A549 (cell line): ENCODE measurements around the gene OCA2. TPM values are rescaled to one million over a fixed set of nuclear protein-coding genes. Genes with fewer than 3 reads are reported as not detected.

Source experiments
- ATAC-seq, 2 experiments: fragments of 200-7000 bp in 1 of 2; fragments of >200 bp in 1 of 2; cut with Nextera tagmentation in 1 of 2; cut with Tn5 transposase in 1 of 2; 3 replicates each; pipeline versions ENCODE4 v1.8.0 to v1.9.1; 2018 to 2020; ENCODE audit warnings: mild to moderate bottlenecking in 1 of 2, moderate library complexity in 1 of 2
- CTCF ChIA-PET: fragments of 300-600 bp; sonication (Branson Sonifier 250); formaldehyde crosslinking; extraction: SDS; loops from one replicate; lab custom pipeline; 2021; ENCODE audit warnings: antibody characterized with exemption, inconsistent platforms; lab: Yijun Ruan, JAX
- POLR2A ChIA-PET: fragments of 350-600 bp; formaldehyde crosslinking; extraction: SDS; loops from one replicate; lab custom pipeline; 2021; ENCODE audit warnings: antibody characterized with exemption, inconsistent platforms; lab: Yijun Ruan, JAX
- DNase-seq, 2 experiments: peaks; one replicate each; pipeline versions ENCODE4 v3.0.0 to v3.0.0-alpha.2; 2011 to 2016; ENCODE audit warnings: low read depth in 1 of 2, low spot score in 1 of 2
- FAIRE-seq: peaks from 2 replicates; lab custom pipeline; 2011; peaks lifted over from hg19 to GRCh38; lab: Jason Lieb, UNC
- H3K27ac ChIP-seq, 2 experiments: fragments of >200 bp; sonication (Bioruptor Twin); formaldehyde crosslinking; 3 replicates each; pipeline ENCODE4 v1.5.1; 2016 to 2017
- H3K4me1 ChIP-seq: fragments of >200 bp; sonication (Bioruptor Twin); formaldehyde crosslinking; 3 replicates; pipeline ENCODE4 v1.6.1; 2016
- H3K4me2 ChIP-seq: fragments of >200 bp; sonication (Bioruptor Twin); formaldehyde crosslinking; 3 replicates; pipeline ENCODE4 v1.6.1; 2016
- H3K4me3 ChIP-seq: fragments of >200 bp; sonication (Bioruptor Twin); formaldehyde crosslinking; 3 replicates; pipeline ENCODE4 v1.5.1; 2016
- H3K9me3 ChIP-seq: fragments of >200 bp; sonication (Bioruptor Twin); formaldehyde crosslinking; 3 replicates; pipeline ENCODE4 v1.6.1; 2016
- ATOH8 ChIP-seq: fragments of 250-450 bp; sonication (Bioruptor Pico); IDR thresholded peaks from 2 replicates; pipeline ENCODE4 v1.5.0; 2020; ENCODE audit warnings: low read depth, mild to moderate bottlenecking, moderate library complexity
- CBX2 ChIP-seq: fragments of 200-600 bp; sonication (generic); IDR thresholded peaks from 2 replicates; pipeline ENCODE4 v1.6.1; 2016; ENCODE audit warnings: low read depth, mild to moderate bottlenecking, borderline replicate concordance
- CBX8 ChIP-seq: fragments of 200-600 bp; sonication (generic); IDR thresholded peaks from 2 replicates; pipeline ENCODE4 v1.6.1; 2016
- CHD4 ChIP-seq: fragments of 200-600 bp; sonication (generic); IDR thresholded peaks from 2 replicates; pipeline ENCODE4 v1.6.1; 2016; ENCODE audit warnings: antibody characterized with exemption, mild to moderate bottlenecking, borderline replicate concordance
- EHMT2 ChIP-seq: fragments of 200-600 bp; sonication (generic); IDR thresholded peaks from 2 replicates; pipeline ENCODE4 v1.6.1; 2016; ENCODE audit warnings: antibody characterized with exemption, low read depth, mild to moderate bottlenecking, moderate library complexity
- ELK1 ChIP-seq: fragments of 150-350 bp; IDR thresholded peaks from 2 replicates; pipeline ENCODE4 v1.6.1; 2014; ENCODE audit warnings: low read depth, mild to moderate bottlenecking, low read length
- ESRRA ChIP-seq: fragments of 150-350 bp; IDR thresholded peaks from 2 replicates; pipeline ENCODE4 v1.6.1; 2014; ENCODE audit warnings: mild to moderate bottlenecking, low read length, borderline replicate concordance
- FOSL2 ChIP-seq, 2 experiments: fragments of 450-650 bp in 1 of 2; fragments of >200 bp in 1 of 2; sonication (Bioruptor Twin) in 1 of 2; formaldehyde crosslinking; IDR thresholded peaks; 2 replicates each; pipeline versions ENCODE4 v1.5.0 to v1.6.1; 2016 to 2020; ENCODE audit warnings: mild to moderate bottlenecking in 1 of 2, moderate library complexity in 1 of 2
- FOXS1 ChIP-seq: fragments of 250-450 bp; sonication (Bioruptor Pico); IDR thresholded peaks from 2 replicates; pipeline ENCODE4 v1.5.0; 2020; ENCODE audit warnings: mild to moderate bottlenecking, moderate library complexity
- HDAC2 ChIP-seq: fragments of 200-600 bp; sonication (generic); IDR thresholded peaks from 2 replicates; pipeline ENCODE4 v1.6.1; 2016
- HEYL ChIP-seq: fragments of 250-450 bp; sonication (Bioruptor Pico); IDR thresholded peaks from 2 replicates; pipeline ENCODE4 v1.8.0; 2021; ENCODE audit warnings: mild to moderate bottlenecking, moderate library complexity
- HMGXB4 ChIP-seq: fragments of 250-450 bp; sonication (Bioruptor Pico); IDR thresholded peaks from 2 replicates; pipeline ENCODE4 v1.5.0; 2021; ENCODE audit warnings: mild to moderate bottlenecking, moderate library complexity, borderline replicate concordance
- HOXA7 ChIP-seq: fragments of 250-450 bp; sonication (Bioruptor Pico); IDR thresholded peaks from 2 replicates; pipeline ENCODE4 v1.5.0; 2020; ENCODE audit warnings: mild to moderate bottlenecking, moderate library complexity
- HOXB13 ChIP-seq: fragments of 250-450 bp; sonication (Bioruptor Pico); IDR thresholded peaks from 2 replicates; pipeline ENCODE4 v1.5.0; 2020; ENCODE audit warnings: low read depth, mild to moderate bottlenecking, moderate library complexity
- JUNB ChIP-seq: fragments of >200 bp; sonication (Bioruptor Twin); formaldehyde crosslinking; IDR thresholded peaks from 2 replicates; pipeline ENCODE4 v1.6.1; 2016
- MAFK ChIP-seq: fragments of 450-650 bp; IDR thresholded peaks from 2 replicates; pipeline ENCODE4 v1.6.1; 2014; ENCODE audit not compliant: partially characterized antibody
- MAZ ChIP-seq: fragments of 150-350 bp; IDR thresholded peaks from 2 replicates; pipeline ENCODE4 v1.6.1; 2014; ENCODE audit warnings: antibody characterized with exemption, low read depth, low read length, borderline replicate concordance
- MYC ChIP-seq: IDR thresholded peaks from 2 replicates; pipeline ENCODE4 v1.6.1; 2012; ENCODE audit warnings: mild to moderate bottlenecking, inconsistent platforms, low read length, improper control_type of control experiment, borderline replicate concordance
- NFE2L2 ChIP-seq: fragments of 150-350 bp; conservative IDR thresholded peaks from 2 replicates; pipeline ENCODE4 v1.6.1; 2014; ENCODE audit warnings: low read length
- NR3C1 ChIP-seq: fragments of >200 bp; sonication (Bioruptor Twin); formaldehyde crosslinking; IDR thresholded peaks from 3 replicates; pipeline ENCODE4 v1.6.1; 2017
- RARB ChIP-seq: fragments of 250-450 bp; sonication (Bioruptor Pico); IDR thresholded peaks from 2 replicates; pipeline ENCODE4 v1.8.0; 2021; ENCODE audit warnings: mild to moderate bottlenecking, moderate library complexity
- RCOR1 ChIP-seq: fragments of 150-350 bp; IDR thresholded peaks from 2 replicates; pipeline ENCODE4 v1.6.1; 2014; ENCODE audit warnings: antibody characterized with exemption, low read length, low read depth
- RFX5 ChIP-seq: fragments of 450-650 bp; IDR thresholded peaks from 2 replicates; pipeline ENCODE4 v1.7.1; 2014; ENCODE audit warnings: antibody characterized with exemption, mild to moderate bottlenecking, moderate library complexity
- RNF2 ChIP-seq: fragments of 200-600 bp; sonication (generic); IDR thresholded peaks from 2 replicates; pipeline ENCODE4 v1.6.1; 2016; ENCODE audit warnings: low read depth, mild to moderate bottlenecking, antibody characterized with exemption, moderate library complexity, borderline replicate concordance
- SMC3 ChIP-seq: fragments of >200 bp; sonication (Bioruptor Twin); formaldehyde crosslinking; IDR thresholded peaks from 3 replicates; pipeline ENCODE4 v1.6.1; 2018; ENCODE audit warnings: inconsistent platforms
- SREBF2 ChIP-seq: fragments of 450-650 bp; IDR thresholded peaks from 2 replicates; pipeline ENCODE4 v1.6.1; 2014; ENCODE audit warnings: mild to moderate bottlenecking, moderate library complexity
- ZC3H11A ChIP-seq: fragments of 450-650 bp; IDR thresholded peaks from 2 replicates; pipeline ENCODE4 v1.6.1; 2014; ENCODE audit warnings: antibody characterized with exemption, mild to moderate bottlenecking
- WGBS: methylation state at CpG from one replicate; pipeline ENCODE4 v1.1.6; 2017; ENCODE audit errors: missing lambda C conversion rate; 5-methylcytosine and 5-hydroxymethylcytosine counted together
- polyA plus RNA-seq, 4 experiments: library from polyadenylated mRNA; depleted of rRNA in 3 of 4; stranded (reverse); fragments of >200 nt; fragmentation: RNase III in 1 of 4; extraction: RNeasy Plus Mini Kit Qiagen cat#74134 plus additional on column Dnase treatment in 1 of 4; gene quantifications; 2 replicates in 3 of 4; 3 replicates in 1 of 4; pipeline ENCODE4 v1.2.3, GENCODE V29; 2011 to 2017
- TF ChIP-seq, protein P1 (sequence below): fragments of >200 bp; sonication (Bioruptor Twin); formaldehyde crosslinking; IDR thresholded peaks from 2 replicates; pipeline ENCODE4 v1.6.1; 2016
- TF ChIP-seq, protein P2 (sequence below): fragments of >200 bp; sonication (Bioruptor Twin); formaldehyde crosslinking; IDR thresholded peaks from 3 replicates; pipeline ENCODE4 v1.6.1; 2016

OCA2 gene
- polyA plus RNA-seq, 2 of the 4 experiments (the other 2 are of a cell fraction): 0.17 to 0.25 TPM

- POLR2A ChIA-PET: no interaction called here
These were observed 225.3 kb downstream of the OCA2 start for GRCh38 chr15:27873828-27874227.

DNA sequence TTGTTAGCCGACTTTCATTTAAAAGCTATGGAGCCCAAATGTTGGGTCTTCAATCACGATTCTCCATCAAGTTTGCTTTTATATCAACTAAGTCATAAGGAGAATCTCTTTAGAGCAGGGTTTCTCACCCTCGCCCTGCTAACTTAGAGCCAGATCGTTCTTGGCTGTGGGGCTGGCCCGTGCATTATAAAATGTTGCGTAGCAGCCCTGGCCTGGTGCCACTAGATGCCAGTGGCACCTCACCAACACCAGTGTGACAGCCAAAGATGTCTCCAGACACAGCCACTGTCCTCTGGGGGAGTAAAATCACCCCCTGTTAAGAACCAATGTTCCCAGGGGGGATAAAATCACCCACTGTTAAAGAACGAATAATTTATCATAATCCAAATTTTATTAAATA, 226.1 kb downstream of the OCA2 start:
- Histone ChIP-seq H3K4me1 (no peaks in the 10 kb centered on the region), H3K27ac (no peak overlapping the region), H3K9me3 (no peaks in the 10 kb centered on the region), H3K4me3 (no peak overlapping the region), H3K4me2 (no peak overlapping the region)
- CTCF ChIA-PET: no interaction called here
- WGBS: 40% methylated on average over 7 of the region's 7 CpGs
- no peak for TF ChIP-seq ESRRA
- TF ChIP-seq ZC3H11A: no peak
- TF ChIP-seq CBX2: no peak
- no peak for TF ChIP-seq HDAC2
- no peak for TF ChIP-seq NR3C1
- TF ChIP-seq MAZ: no peak
- no peak for TF ChIP-seq FOXS1 (CRISPR knock-in tag)
- no peak for TF ChIP-seq EHMT2
- no peak for TF ChIP-seq MAFK
- TF ChIP-seq FOSL2 (IDR thresholded peaks at IDR 0.05): no peak
- TF ChIP-seq FOSL2 (CRISPR knock-in tag; IDR thresholded peaks at IDR 0.05): no peak
- FAIRE-seq (no peak), ATAC-seq (no peak), DNase-seq (no peak)
- POLR2A ChIA-PET: no interaction called here

More at GRCh38 chr15:27873828-27874227, 225.3 kb downstream of the OCA2 start:
- H3K4me1 ChIP-seq: no peaks in the 10 kb centered on the region
- no peak overlapping the region for H3K4me2 ChIP-seq
- H3K27ac ChIP-seq: no peak overlapping the region
- no peak overlapping the region for H3K4me3 ChIP-seq
- CTCF ChIA-PET: no interaction called here
- ATAC-seq (no peak), FAIRE-seq (peak; percentile 54), DNase-seq (no peak)
- no peaks in the 10 kb centered on the region for H3K9me3 ChIP-seq
- TF ChIP-seq MAFK: peak; percentile 98
- TF ChIP-seq HOXA7 (CRISPR knock-in tag): no peak

DNA sequence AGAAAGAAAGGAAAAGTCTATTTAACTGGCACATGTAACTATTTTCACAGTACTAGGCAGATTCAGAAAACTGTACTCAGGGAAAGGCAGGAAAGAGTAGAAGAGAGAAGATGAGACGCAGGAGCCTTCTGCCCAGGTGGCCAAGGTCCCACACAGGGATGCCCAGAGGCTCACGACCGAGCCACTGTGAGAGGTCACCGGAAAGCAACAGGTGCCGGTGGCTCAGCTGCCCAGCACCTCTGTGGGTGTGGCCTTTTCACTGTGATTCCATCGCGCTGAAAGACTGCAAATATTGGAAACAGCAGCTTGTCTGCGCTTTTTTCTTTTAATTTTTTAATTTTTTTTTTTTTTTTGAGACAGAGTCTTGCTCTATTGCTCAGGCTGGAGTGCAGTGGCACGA, 226.8 kb downstream of the OCA2 start:
- WGBS: 39% methylated on average over 9 of the region's 9 CpGs
- Histone ChIP-seq H3K9me3 (no peaks in the 10 kb centered on the region), H3K27ac (no peak overlapping the region), H3K4me1 (no peaks in the 10 kb centered on the region), H3K4me3 (no peak overlapping the region), H3K4me2 (no peak overlapping the region)
- POLR2A ChIA-PET: no interaction called here
- ATAC-seq (no peak), FAIRE-seq (no peak), DNase-seq (no peak)
- no peak for TF ChIP-seq ESRRA
- no peak for TF ChIP-seq RFX5
- CTCF ChIA-PET: no interaction called here

- WGBS: 25% methylated on average over 5 of the region's 5 CpGs
- ATAC-seq (no peak), DNase-seq (no peak), FAIRE-seq (no peak)
- no peak overlapping the region for H3K4me2 ChIP-seq
- H3K4me1 ChIP-seq: no peaks in the 10 kb centered on the region
- no peaks in the 10 kb centered on the region for H3K9me3 ChIP-seq
- POLR2A ChIA-PET: no interaction called here
- no peak overlapping the region for H3K27ac ChIP-seq
- no peak for TF ChIP-seq MYC
- TF ChIP-seq RARB: no peak
- TF ChIP-seq ATOH8 (CRISPR knock-in tag): no peak
- TF ChIP-seq NFE2L2: no peak
- TF ChIP-seq HOXB13 (CRISPR knock-in tag): no peak
- no peak for TF ChIP-seq SREBF2
- no peak for TF ChIP-seq CHD4
- no peak for TF ChIP-seq CBX8
- no peak for TF ChIP-seq HEYL (CRISPR knock-in tag)
- TF ChIP-seq HMGXB4: no peak
- TF ChIP-seq, protein P1, sequence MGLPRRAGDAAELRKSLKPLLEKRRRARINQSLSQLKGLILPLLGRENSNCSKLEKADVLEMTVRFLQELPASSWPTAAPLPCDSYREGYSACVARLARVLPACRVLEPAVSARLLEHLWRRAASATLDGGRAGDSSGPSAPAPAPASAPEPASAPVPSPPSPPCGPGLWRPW: no peak
- TF ChIP-seq RNF2: no peak
- TF ChIP-seq, protein P2, sequence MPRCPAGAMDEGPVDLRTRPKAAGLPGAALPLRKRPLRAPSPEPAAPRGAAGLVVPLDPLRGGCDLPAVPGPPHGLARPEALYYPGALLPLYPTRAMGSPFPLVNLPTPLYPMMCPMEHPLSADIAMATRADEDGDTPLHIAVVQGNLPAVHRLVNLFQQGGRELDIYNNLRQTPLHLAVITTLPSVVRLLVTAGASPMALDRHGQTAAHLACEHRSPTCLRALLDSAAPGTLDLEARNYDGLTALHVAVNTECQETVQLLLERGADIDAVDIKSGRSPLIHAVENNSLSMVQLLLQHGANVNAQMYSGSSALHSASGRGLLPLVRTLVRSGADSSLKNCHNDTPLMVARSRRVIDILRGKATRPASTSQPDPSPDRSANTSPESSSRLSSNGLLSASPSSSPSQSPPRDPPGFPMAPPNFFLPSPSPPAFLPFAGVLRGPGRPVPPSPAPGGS: no peak
- no peak for TF ChIP-seq SMC3
- no peak for TF ChIP-seq ELK1
- TF ChIP-seq RCOR1: no peak
- TF ChIP-seq JUNB: no peak
- CTCF ChIA-PET: no interaction called here
- no peak overlapping the region for H3K4me3 ChIP-seq
These were observed 227.2 kb downstream of the OCA2 start for GRCh38 chr15:27871902-27872260.
